GM13976 (cell line): Measurements from ENCODE around the gene SNAP47.

Experiments used
- DNase-seq: peaks from one replicate; pipeline ENCODE4 v3.0.0; 2012; ENCODE audit warnings: low spot score
- in situ Hi-C: fragments of 300-500 bp; cut with MboI; formaldehyde crosslinking; loops from one replicate; pipeline ENCODE4 v1.12.0; 2022; ENCODE audit warnings: low sequenced_read_pairs, mixed read lengths, inconsistent platforms; ENCODE audit not compliant: unreplicated experiment
- TF ChIP-seq, protein P1 (sequence below): IDR thresholded peaks from 2 replicates; pipeline ENCODE4 v1.5.1; 2012; ENCODE audit warnings: borderline replicate concordance, mild to moderate bottlenecking; ENCODE audit not compliant: insufficient read depth; ENCODE audit errors: extremely low read depth, missing control alignments, control extremely low read depth

The SNAP47 gene

GRCh38 chr1:227778401-227778947 lies 43.2 kb downstream of the SNAP47 start:
- in situ Hi-C loops, result no loop called here
- DNase-seq, result no peak
- TF ChIP-seq, protein P1, sequence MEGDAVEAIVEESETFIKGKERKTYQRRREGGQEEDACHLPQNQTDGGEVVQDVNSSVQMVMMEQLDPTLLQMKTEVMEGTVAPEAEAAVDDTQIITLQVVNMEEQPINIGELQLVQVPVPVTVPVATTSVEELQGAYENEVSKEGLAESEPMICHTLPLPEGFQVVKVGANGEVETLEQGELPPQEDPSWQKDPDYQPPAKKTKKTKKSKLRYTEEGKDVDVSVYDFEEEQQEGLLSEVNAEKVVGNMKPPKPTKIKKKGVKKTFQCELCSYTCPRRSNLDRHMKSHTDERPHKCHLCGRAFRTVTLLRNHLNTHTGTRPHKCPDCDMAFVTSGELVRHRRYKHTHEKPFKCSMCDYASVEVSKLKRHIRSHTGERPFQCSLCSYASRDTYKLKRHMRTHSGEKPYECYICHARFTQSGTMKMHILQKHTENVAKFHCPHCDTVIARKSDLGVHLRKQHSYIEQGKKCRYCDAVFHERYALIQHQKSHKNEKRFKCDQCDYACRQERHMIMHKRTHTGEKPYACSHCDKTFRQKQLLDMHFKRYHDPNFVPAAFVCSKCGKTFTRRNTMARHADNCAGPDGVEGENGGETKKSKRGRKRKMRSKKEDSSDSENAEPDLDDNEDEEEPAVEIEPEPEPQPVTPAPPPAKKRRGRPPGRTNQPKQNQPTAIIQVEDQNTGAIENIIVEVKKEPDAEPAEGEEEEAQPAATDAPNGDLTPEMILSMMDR, result no peak

DNA sequence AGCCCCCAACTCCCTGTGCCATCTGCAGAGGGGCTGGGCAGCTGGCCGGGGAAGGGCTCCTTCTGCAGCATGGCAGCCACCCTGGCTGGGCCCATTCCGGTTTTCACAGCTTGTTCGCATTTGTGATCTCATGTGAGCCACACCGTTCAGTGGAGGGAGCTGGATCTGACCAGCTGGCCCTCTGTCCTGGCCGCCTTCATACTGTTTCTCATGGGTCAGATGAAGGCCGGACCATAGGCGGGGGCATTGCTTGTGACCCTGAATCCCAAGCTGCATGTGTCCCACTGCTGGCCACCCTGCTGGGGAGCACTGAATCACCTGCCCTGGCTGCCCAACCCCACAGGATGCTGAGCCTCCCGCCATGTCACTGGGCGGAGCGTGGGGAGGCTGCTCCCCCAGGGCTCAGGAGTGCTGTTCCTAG lies 43.8 kb downstream of the SNAP47 start:
- TF ChIP-seq, protein P1, result no peak
- in situ Hi-C loops, result no loop called here
- no peak for DNase-seq

DNA sequence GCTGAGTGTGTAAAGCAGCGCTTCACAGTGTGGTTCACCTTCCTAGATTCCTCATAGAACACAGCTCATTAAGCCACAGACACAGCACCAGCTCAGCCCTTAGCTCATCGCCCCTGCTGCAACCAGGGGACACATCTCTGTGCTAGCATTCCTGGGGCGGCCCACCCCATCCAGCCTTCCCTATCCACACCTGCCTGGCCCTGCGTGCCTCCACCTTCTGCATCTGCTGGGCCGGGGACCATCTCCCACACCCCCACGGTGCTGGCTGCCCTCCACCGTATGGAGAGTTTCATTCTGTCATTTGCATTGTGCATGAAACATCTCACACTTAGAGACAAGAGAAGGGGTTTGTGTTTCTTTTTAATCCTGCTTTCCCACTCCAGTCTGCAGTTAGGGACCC lies 44.5 kb downstream of the SNAP47 start:
- no peak for DNase-seq
- in situ Hi-C loops, result no loop called here
- TF ChIP-seq, protein P1, result no peak

GRCh38 chr1:227780101-227781044 lies 45.1 kb downstream of the SNAP47 start:
- DNase-seq, result no peak
- TF ChIP-seq, protein P1, result no peak
- in situ Hi-C loops, result no loop called here

DNA sequence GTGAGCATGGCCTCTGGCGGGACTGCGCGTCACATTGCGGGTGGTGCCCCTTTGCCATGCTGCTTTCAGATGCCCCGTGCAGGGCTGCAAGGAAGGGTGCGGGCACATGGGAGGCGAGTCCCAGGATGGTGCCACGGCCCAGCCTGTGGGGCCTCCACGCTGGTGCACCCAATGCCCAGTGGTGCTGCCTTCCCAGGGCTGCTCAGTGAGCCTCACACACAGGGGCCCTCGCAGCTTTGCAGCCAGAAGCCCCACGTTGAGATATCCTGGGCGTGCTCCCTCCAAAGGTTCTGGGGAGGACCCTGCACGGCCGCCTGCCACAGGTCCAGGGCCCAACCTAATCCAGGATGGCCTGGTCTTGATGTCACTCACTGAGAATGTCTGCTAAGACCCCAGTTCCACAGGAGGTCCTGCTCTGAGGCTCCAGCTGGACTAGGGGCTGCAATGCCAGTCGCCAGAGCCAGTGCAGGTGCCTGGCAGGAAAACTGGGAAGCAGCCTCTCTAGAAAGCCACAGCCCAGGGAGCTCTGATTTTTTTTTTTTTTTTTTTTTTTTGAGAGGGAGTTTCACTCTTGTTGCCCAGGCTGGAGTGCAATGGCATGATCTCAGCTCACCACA lies 46.2 kb downstream of the SNAP47 start:
- TF ChIP-seq, protein P1, result no peak
- in situ Hi-C loops, result no loop called here
- DNase-seq, result no peak

- TF ChIP-seq, protein P1, result no peak
- no peak for DNase-seq
- in situ Hi-C loops, result no loop called here
Measured at GRCh38 chr1:227782226-227782625, 47.0 kb downstream of the SNAP47 start.
